Measurements from ENCODE around the gene MMP28.

GRCh38 chr17:35731917-35732805 is 63.3 kb downstream of the MMP28 start:
- TF ChIP-seq YY1 (IDR thresholded peaks at IDR 0.05; ENCODE audit: insufficient read depth, insufficient read length) = no peak
- TF ChIP-seq ZNF274 (IDR thresholded peaks at IDR 0.05; ENCODE audit: low read depth, low read length) = no peak

Data from NT2/D1 (cell line).